MM.1S (cell line): Measurements from ENCODE around the gene GPR183.

ENCODE experiments used
- DNase-seq: peaks from one replicate; pipeline ENCODE4 v3.0.0-alpha.2; 2015
- H2AFZ ChIP-seq: fragments of 300-600 bp; sonication (generic); 2 replicates; pipeline ENCODE4 v1.6.0; 2016; ENCODE audit warnings: antibody characterized with exemption, low read length
- H3F3A ChIP-seq: fragments of 300-600 bp; sonication (generic); 2 replicates; pipeline ENCODE4 v1.6.1; 2016; ENCODE audit warnings: mild to moderate bottlenecking, antibody characterized with exemption, low read length, moderate library complexity, mixed read lengths; ENCODE audit not compliant: insufficient read depth
- H3K27ac ChIP-seq: fragments of 300-600 bp; sonication (generic); 2 replicates; pipeline ENCODE4 v1.5.1; 2016; ENCODE audit warnings: mild to moderate bottlenecking, low read length
- H3K27me3 ChIP-seq: fragments of 300-600 bp; sonication (generic); replicated peaks from 2 replicates; pipeline ENCODE4 v1.6.0; 2016; ENCODE audit warnings: low read length; ENCODE audit not compliant: insufficient read depth
- H3K36me3 ChIP-seq: fragments of 300-600 bp; sonication (generic); replicated peaks from 2 replicates; pipeline ENCODE4 v1.6.1; 2016; ENCODE audit warnings: mild to moderate bottlenecking, low read length, mixed read lengths; ENCODE audit not compliant: insufficient read depth
- H3K4me1 ChIP-seq: fragments of 300-600 bp; sonication (generic); 2 replicates; pipeline ENCODE4 v1.6.1; 2016; ENCODE audit warnings: low read length, mixed read lengths
- H3K4me2 ChIP-seq: fragments of 300-600 bp; sonication (generic); 2 replicates; pipeline ENCODE4 v1.6.0; 2016; ENCODE audit warnings: low read depth, low read length
- H3K4me3 ChIP-seq: fragments of 300-600 bp; sonication (generic); 2 replicates; pipeline ENCODE4 v1.5.1; 2016; ENCODE audit warnings: low read length, mixed read lengths
- H3K79me2 ChIP-seq: fragments of 300-600 bp; sonication (generic); 2 replicates; pipeline ENCODE4 v1.6.1; 2016; ENCODE audit warnings: mixed run types, low read length, mixed read lengths
- H3K9ac ChIP-seq: fragments of 300-600 bp; sonication (generic); 2 replicates; pipeline ENCODE4 v1.6.1; 2016; ENCODE audit warnings: low read length, mixed read lengths
- H3K9me2 ChIP-seq: fragments of 300-600 bp; sonication (generic); replicated peaks from 2 replicates; pipeline ENCODE4 v1.6.1; 2016; ENCODE audit warnings: mild to moderate bottlenecking, low read length, mixed read lengths; ENCODE audit not compliant: insufficient read depth
- H3K9me3 ChIP-seq: fragments of 300-600 bp; sonication (generic); replicated peaks from 2 replicates; pipeline ENCODE4 v1.6.1; 2016; ENCODE audit warnings: mild to moderate bottlenecking, low read length, mixed read lengths; ENCODE audit not compliant: insufficient read depth
- H4K20me1 ChIP-seq: fragments of 300-600 bp; sonication (generic); 2 replicates; pipeline ENCODE4 v1.6.1; 2016; ENCODE audit warnings: mild to moderate bottlenecking, low read length, moderate library complexity, mixed read lengths; ENCODE audit not compliant: insufficient read depth
- CTCF ChIP-seq: fragments of 300-600 bp; sonication (generic); IDR thresholded peaks from 2 replicates; pipeline ENCODE4 v1.5.1; 2016; ENCODE audit warnings: antibody characterized with exemption, low read length, mixed read lengths
- EZH2 ChIP-seq: fragments of 300-600 bp; sonication (generic); optimal IDR thresholded peaks from 2 replicates; pipeline ENCODE3; 2017; ENCODE audit warnings: low read depth, mild to moderate bottlenecking, antibody characterized with exemption, low read length, mixed read lengths
- EZH2phosphoT487 ChIP-seq: fragments of 300-600 bp; sonication (generic); IDR thresholded peaks from 2 replicates; pipeline ENCODE4 v1.6.1; 2018; ENCODE audit warnings: antibody characterized with exemption, low read length

GPR183 gene

GRCh38 chr13:99265162-99265800, 41.9 kb downstream of the GPR183 start:
- H3K36me3 ChIP-seq = no peaks in the 10 kb centered on the region
- no peak overlapping the region for H3K4me3 ChIP-seq
- H3K9me2 ChIP-seq = no peaks in the 10 kb centered on the region
- TF ChIP-seq EZH2phosphoT487 = no peak
- TF ChIP-seq CTCF = no peak
- no peak for TF ChIP-seq EZH2
- H4K20me1 ChIP-seq = peaks cover 7% of the 10 kb centered on the region; the same call in 1 of the 2 replicates
- no peaks in the 10 kb centered on the region for H3K79me2 ChIP-seq
- H3K4me2 ChIP-seq = no peak overlapping the region
- no peak overlapping the region for H3K27ac ChIP-seq
- H3F3A ChIP-seq = no peaks in the 10 kb centered on the region
- H3K27me3 ChIP-seq = peaks cover 10% of the 10 kb centered on the region; the same call in 1 of the 2 replicates
- H2AFZ ChIP-seq = no peak overlapping the region
- H3K9ac ChIP-seq = no peak overlapping the region
- H3K9me3 ChIP-seq = no peaks in the 10 kb centered on the region
- H3K4me1 ChIP-seq = no peaks in the 10 kb centered on the region
- no peak for DNase-seq

- Histone ChIP-seq H3K27ac (no peak overlapping the region), H3F3A (no peaks in the 10 kb centered on the region), H4K20me1 (peaks cover 19% of the 10 kb centered on the region), H3K36me3 (no peaks in the 10 kb centered on the region), H3K27me3 (peaks cover 22% of the 10 kb centered on the region), H3K9me3 (no peaks in the 10 kb centered on the region), H3K79me2 (no peaks in the 10 kb centered on the region), H3K4me1 (no peaks in the 10 kb centered on the region), H3K4me3 (no peak overlapping the region), H2AFZ (no peak overlapping the region), H3K9ac (no peak overlapping the region), H3K9me2 (no peaks in the 10 kb centered on the region), H3K4me2 (no peak overlapping the region)
- no peak for DNase-seq
- TF ChIP-seq EZH2phosphoT487 = no peak
- TF ChIP-seq CTCF = no peak
- no peak for TF ChIP-seq EZH2
These were observed 43.1 kb downstream of the GPR183 start for GRCh38 chr13:99264051-99264450.

GRCh38 chr13:99263126-99263785, 43.9 kb downstream of the GPR183 start:
- Histone ChIP-seq H4K20me1 (peaks cover 19% of the 10 kb centered on the region), H3K4me3 (no peak overlapping the region), H3K79me2 (no peaks in the 10 kb centered on the region), H3K27ac (no peak overlapping the region), H3K27me3 (peaks cover 25% of the 10 kb centered on the region), H3F3A (peaks cover 3% of the 10 kb centered on the region; the same call in 1 of the 2 replicates), H3K4me1 (peaks cover 5% of the 10 kb centered on the region), H3K9ac (no peak overlapping the region), H3K9me3 (no peaks in the 10 kb centered on the region), H3K36me3 (no peaks in the 10 kb centered on the region), H2AFZ (no peak overlapping the region), H3K9me2 (no peaks in the 10 kb centered on the region), H3K4me2 (no peak overlapping the region)
- DNase-seq = no peak
- TF ChIP-seq CTCF = no peak
- TF ChIP-seq EZH2phosphoT487 = no peak
